ENCODE data around the gene AKNA. TPM values are rescaled to one million over a fixed set of nuclear protein-coding genes. Genes with fewer than 3 reads are reported as not detected.

AKNA gene
- total RNA-seq, 4 donors from 2014 or later = 8.8 to 24.3 (median 19.0) TPM

DNA sequence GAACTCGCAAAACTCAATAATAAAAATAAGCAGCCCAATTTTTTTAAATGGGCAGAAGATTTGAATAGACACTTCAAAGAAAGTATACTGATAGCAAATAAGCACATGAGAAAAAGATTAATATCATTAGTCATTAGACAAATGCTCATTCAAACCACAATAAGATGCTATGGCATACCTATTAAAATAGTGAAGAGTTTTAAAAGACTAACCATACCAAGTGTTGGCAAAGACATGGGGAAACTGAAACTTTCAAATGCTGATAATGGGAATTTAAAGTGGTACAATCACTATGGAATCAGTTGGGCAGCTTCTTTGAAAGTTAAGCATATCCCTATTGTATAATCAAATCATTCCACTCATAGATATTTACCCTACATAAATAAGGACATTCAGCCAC, 91.4 kb downstream of the AKNA start:
- TF ChIP-seq POLR2A (IDR thresholded peaks at IDR 0.05) (no peak), POLR2AphosphoS5 (IDR thresholded peaks at IDR 0.05) (no peak), EP300 (IDR thresholded peaks at IDR 0.05) (no peak)
- TF ChIP-seq, protein P1, sequence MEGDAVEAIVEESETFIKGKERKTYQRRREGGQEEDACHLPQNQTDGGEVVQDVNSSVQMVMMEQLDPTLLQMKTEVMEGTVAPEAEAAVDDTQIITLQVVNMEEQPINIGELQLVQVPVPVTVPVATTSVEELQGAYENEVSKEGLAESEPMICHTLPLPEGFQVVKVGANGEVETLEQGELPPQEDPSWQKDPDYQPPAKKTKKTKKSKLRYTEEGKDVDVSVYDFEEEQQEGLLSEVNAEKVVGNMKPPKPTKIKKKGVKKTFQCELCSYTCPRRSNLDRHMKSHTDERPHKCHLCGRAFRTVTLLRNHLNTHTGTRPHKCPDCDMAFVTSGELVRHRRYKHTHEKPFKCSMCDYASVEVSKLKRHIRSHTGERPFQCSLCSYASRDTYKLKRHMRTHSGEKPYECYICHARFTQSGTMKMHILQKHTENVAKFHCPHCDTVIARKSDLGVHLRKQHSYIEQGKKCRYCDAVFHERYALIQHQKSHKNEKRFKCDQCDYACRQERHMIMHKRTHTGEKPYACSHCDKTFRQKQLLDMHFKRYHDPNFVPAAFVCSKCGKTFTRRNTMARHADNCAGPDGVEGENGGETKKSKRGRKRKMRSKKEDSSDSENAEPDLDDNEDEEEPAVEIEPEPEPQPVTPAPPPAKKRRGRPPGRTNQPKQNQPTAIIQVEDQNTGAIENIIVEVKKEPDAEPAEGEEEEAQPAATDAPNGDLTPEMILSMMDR (IDR thresholded peaks at IDR 0.05) = no peak
- no peak for ATAC-seq
- WGBS, 2 donors (ENCODE audit: low coverage in 1 of 2) = 88 to 100% methylated on average over 1 of the region's 1 CpG
- Histone ChIP-seq H3K4me1 (no peaks in the 10 kb centered on the region), H3K27me3 (no peaks in the 10 kb centered on the region), H3K4me3 (no peak overlapping the region), H3K36me3 (peaks cover 0 to 32% of the 10 kb centered on the region in 2 donors), H3K9me3 (peaks cover 0 to 17% (median 0%) of the 10 kb centered on the region in 3 donors), H3K27ac (no peak overlapping the region)

GRCh38 chr9:114294664-114295063, 93.1 kb downstream of the AKNA start:
- Histone ChIP-seq H3K9me3 (peaks cover 0 to 17% (median 0%) of the 10 kb centered on the region in 3 donors), H3K27ac (no peak overlapping the region), H3K27me3 (no peaks in the 10 kb centered on the region), H3K4me1 (no peaks in the 10 kb centered on the region), H3K4me3 (no peak overlapping the region), H3K36me3 (peaks cover 0 to 22% of the 10 kb centered on the region in 2 donors)
- TF ChIP-seq POLR2A (IDR thresholded peaks at IDR 0.05) (no peak), POLR2AphosphoS5 (IDR thresholded peaks at IDR 0.05) (no peak), EP300 (IDR thresholded peaks at IDR 0.05) (no peak)
- TF ChIP-seq, protein P1 (IDR thresholded peaks at IDR 0.05) = no peak
- no peak for ATAC-seq

DNA sequence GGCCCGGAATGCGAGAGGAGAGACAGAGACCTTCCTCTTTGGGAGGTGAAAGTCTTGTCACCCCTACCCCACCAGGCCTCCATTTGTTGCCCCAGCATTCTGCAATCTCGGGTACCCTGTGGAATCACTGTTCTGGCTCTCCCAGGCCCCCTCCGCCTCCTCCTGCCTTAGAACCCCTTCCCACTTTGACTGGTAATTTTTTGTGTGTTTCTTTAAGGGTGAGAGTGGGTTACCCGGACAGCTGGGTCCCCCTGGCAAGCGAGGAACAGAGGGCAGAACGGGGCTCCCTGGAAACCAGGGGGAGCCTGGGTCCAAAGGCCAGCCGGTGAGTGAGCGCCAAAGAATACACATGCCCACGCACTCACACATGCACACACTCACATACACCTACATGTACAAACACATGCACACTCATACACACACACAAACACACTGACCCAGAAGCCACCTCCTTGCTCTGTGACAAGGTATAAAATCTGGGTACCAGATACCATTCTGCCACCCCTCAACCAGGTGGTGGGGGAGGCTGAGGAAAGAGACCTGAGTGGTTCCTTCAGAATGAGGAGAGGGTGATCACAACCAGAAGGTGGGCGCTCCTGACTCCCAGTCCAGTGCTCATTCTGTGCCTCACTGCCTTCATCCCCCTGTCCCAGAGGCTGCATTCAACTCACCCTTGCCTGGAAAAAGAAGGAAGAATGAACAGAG, 95.7 kb downstream of the AKNA start:
- WGBS, 2 donors (ENCODE audit: low coverage in 1 of 2) = 89 to 100% methylated on average over 3 to 9 of the region's 11 CpGs
- Histone ChIP-seq H3K9me3 (peaks cover 0 to 17% (median 0%) of the 10 kb centered on the region in 3 donors), H3K4me3 (no peak overlapping the region), H3K4me1 (no peaks in the 10 kb centered on the region), H3K36me3 (peaks cover 0 to 22% of the 10 kb centered on the region in 2 donors), H3K27me3 (no peaks in the 10 kb centered on the region), H3K27ac (no peak overlapping the region)
- TF ChIP-seq EP300 (IDR thresholded peaks at IDR 0.05) (no peak), POLR2AphosphoS5 (IDR thresholded peaks at IDR 0.05) (no peak), POLR2A (IDR thresholded peaks at IDR 0.05) (no peak)
- TF ChIP-seq, protein P1 (IDR thresholded peaks at IDR 0.05) = no peak
- ATAC-seq = no peak

GRCh38 chr9:114291064-114291474, 96.7 kb downstream of the AKNA start:
- Histone ChIP-seq H3K4me1 (no peaks in the 10 kb centered on the region), H3K4me3 (no peak overlapping the region), H3K27ac (no peak overlapping the region), H3K36me3 (peaks cover 0 to 22% of the 10 kb centered on the region in 2 donors), H3K9me3 (peaks cover 0 to 17% (median 0%) of the 10 kb centered on the region in 3 donors), H3K27me3 (no peaks in the 10 kb centered on the region)
- WGBS, 2 donors (ENCODE audit: low coverage in 1 of 2) = 25% methylated on average over 9 of the region's 12 CpGs; no CpG with 5 or more reads in 1 of the 2 donors
- ATAC-seq = peak; percentile 57
- TF ChIP-seq POLR2AphosphoS5 (IDR thresholded peaks at IDR 0.05) = no peak
- TF ChIP-seq, protein P1 (IDR thresholded peaks at IDR 0.05) = peak in 3 of 4 experiments; percentile 86 to 98 (median 92)

GRCh38 chr9:114290561-114290986, 97.2 kb downstream of the AKNA start:
- TF ChIP-seq POLR2AphosphoS5 (IDR thresholded peaks at IDR 0.05) (no peak), EP300 (IDR thresholded peaks at IDR 0.05) (no peak), POLR2A (IDR thresholded peaks at IDR 0.05) (no peak)
- TF ChIP-seq, protein P1 (IDR thresholded peaks at IDR 0.05) = no peak
- H3K4me3 ChIP-seq = no peak overlapping the region
- WGBS, 2 donors (ENCODE audit: low coverage in 1 of 2) = 50 to 80% methylated on average over 1 to 2 of the region's 7 CpGs
- no peak overlapping the region for H3K27ac ChIP-seq
- no peaks in the 10 kb centered on the region for H3K4me1 ChIP-seq
- no peaks in the 10 kb centered on the region for H3K27me3 ChIP-seq
- H3K9me3 ChIP-seq = peaks cover 0 to 14% (median 0%) of the 10 kb centered on the region in 3 donors
- ATAC-seq = peak; percentile 15
- peaks cover 0 to 19% of the 10 kb centered on the region in 2 donors for H3K36me3 ChIP-seq
